RWPE2 (cell line): ENCODE data around the gene OGFR.

Experiments used
- ATAC-seq: fragments of 200-7000 bp; cut with Tn5 transposase; 3 replicates; pipeline ENCODE4 v1.9.1; 2021; ENCODE audit warnings: low read depth
- DNase-seq: peaks from one replicate; pipeline ENCODE4 v3.0.0-alpha.2; 2020; ENCODE audit warnings: low spot score
- H3K27ac ChIP-seq: fragments of 450-650 bp; 2 replicates; pipeline ENCODE4 v1.5.1; 2017; ENCODE audit warnings: mild to moderate bottlenecking; ENCODE audit not compliant: poor library complexity, severe bottlenecking
- H3K27me3 ChIP-seq: fragments of 250-450 bp; sonication (Bioruptor Pico); 2 replicates; pipeline ENCODE4 v1.5.1; 2021; ENCODE audit warnings: mild to moderate bottlenecking, moderate library complexity; ENCODE audit not compliant: insufficient read depth, poor library complexity, severe bottlenecking
- H3K36me3 ChIP-seq: fragments of 250-450 bp; sonication (Bioruptor Pico); 2 replicates; pipeline ENCODE4 v1.5.1; 2020; ENCODE audit warnings: low read depth, mild to moderate bottlenecking, moderate library complexity
- H3K4me1 ChIP-seq: fragments of 250-450 bp; sonication (Bioruptor Pico); 2 replicates; pipeline ENCODE4 v1.5.1; 2021; ENCODE audit warnings: mild to moderate bottlenecking, moderate library complexity; ENCODE audit not compliant: insufficient read depth, poor library complexity, severe bottlenecking
- H3K4me3 ChIP-seq: fragments of 250-450 bp; sonication (Bioruptor Pico); 2 replicates; pipeline ENCODE4 v1.5.1; 2021; ENCODE audit warnings: mild to moderate bottlenecking, moderate library complexity; ENCODE audit not compliant: severe bottlenecking
- H3K9me3 ChIP-seq: fragments of 250-450 bp; sonication (Bioruptor Pico); 2 replicates; pipeline ENCODE4 v1.5.1; 2021; ENCODE audit warnings: mild to moderate bottlenecking, moderate library complexity; ENCODE audit not compliant: severe bottlenecking
- TF ChIP-seq, protein P1 (sequence below): fragments of 450-650 bp; IDR thresholded peaks from one replicate; pipeline ENCODE4 v1.5.1; 2017; ENCODE audit warnings: mild to moderate bottlenecking, moderate library complexity; ENCODE audit not compliant: poor library complexity, severe bottlenecking

The OGFR gene

DNA sequence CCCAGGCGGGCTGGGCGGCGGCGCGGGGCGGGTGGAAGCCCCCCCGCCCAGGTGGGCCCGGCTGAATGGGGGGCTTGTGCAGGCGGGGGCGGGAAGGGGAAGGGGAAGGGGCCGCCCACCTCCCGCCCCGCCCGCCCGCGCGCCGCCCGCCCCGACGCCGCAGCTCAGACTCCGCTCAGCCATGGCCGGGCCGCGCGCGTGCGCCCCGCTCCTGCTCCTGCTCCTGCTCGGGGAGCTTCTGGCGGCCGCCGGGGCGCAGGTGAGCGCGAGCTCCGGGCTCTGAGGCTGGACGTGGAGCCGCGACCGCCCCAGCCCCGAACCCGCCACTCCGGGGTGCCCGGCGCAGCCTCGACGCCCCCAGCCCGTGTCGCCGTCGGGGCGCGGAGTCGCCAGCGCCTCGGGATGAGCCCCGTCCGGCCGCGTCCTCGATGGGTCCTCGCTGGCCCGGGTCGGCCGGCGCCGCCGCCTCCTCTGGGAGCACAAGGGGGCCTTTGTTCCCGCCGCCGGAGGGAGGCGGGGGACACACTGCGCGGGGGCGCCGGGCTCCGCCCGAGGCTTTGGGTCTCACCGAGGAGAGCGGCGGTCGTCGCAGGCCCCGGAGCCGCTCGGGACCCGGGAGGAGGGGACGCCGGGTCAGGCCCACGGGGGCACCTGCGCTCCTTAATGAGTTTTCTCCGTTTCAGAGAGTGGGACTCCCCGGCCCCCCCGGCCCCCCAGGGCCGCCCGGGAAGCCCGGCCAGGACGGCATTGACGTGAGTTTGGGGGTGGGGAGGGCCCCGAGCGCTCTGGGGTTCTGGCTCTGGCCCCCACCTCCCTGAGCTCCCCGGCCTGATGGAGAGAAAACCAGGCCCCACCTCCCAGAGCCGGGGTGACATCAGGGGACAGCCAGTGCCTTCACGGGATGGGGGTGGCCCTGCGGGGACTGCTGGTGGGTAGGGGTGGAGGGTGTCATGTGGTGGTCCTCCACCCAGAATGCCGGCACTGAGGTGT, 12.5 kb downstream of the OGFR start, which contains the start of gene COL9A3:
Gene COL9A3, plus strand, starts transcription at position 167 of the 990 bp plus-strand sequence. Its CDS starts 15 bp downstream, at position 182.
- ATAC-seq (no peak), DNase-seq (peak; percentile 88)
- Histone ChIP-seq H3K27me3 (peaks cover 20% of the 10 kb centered on the region), H3K27ac (no peak within 1 kb of the TSS), H3K36me3 (peaks cover 7% of the 10 kb centered on the region), H3K4me3 (no peak within 1 kb of the TSS), H3K4me1 (peaks cover 17% of the 10 kb centered on the region), H3K9me3 (no peaks in the 10 kb centered on the region)
- TF ChIP-seq, protein P1, sequence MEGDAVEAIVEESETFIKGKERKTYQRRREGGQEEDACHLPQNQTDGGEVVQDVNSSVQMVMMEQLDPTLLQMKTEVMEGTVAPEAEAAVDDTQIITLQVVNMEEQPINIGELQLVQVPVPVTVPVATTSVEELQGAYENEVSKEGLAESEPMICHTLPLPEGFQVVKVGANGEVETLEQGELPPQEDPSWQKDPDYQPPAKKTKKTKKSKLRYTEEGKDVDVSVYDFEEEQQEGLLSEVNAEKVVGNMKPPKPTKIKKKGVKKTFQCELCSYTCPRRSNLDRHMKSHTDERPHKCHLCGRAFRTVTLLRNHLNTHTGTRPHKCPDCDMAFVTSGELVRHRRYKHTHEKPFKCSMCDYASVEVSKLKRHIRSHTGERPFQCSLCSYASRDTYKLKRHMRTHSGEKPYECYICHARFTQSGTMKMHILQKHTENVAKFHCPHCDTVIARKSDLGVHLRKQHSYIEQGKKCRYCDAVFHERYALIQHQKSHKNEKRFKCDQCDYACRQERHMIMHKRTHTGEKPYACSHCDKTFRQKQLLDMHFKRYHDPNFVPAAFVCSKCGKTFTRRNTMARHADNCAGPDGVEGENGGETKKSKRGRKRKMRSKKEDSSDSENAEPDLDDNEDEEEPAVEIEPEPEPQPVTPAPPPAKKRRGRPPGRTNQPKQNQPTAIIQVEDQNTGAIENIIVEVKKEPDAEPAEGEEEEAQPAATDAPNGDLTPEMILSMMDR: no peak

GRCh38 chr20:62817975-62818591, 13.4 kb downstream of the OGFR start:
- Histone ChIP-seq H3K27ac (peak overlapping the region; percentile 2), H3K27me3 (peaks cover 20% of the 10 kb centered on the region), H3K4me3 (no peak overlapping the region), H3K36me3 (no peaks in the 10 kb centered on the region), H3K9me3 (no peaks in the 10 kb centered on the region), H3K4me1 (peaks cover 17% of the 10 kb centered on the region)
- TF ChIP-seq, protein P1: no peak
- ATAC-seq: no peak
- peak; percentile 80 for DNase-seq

DNA sequence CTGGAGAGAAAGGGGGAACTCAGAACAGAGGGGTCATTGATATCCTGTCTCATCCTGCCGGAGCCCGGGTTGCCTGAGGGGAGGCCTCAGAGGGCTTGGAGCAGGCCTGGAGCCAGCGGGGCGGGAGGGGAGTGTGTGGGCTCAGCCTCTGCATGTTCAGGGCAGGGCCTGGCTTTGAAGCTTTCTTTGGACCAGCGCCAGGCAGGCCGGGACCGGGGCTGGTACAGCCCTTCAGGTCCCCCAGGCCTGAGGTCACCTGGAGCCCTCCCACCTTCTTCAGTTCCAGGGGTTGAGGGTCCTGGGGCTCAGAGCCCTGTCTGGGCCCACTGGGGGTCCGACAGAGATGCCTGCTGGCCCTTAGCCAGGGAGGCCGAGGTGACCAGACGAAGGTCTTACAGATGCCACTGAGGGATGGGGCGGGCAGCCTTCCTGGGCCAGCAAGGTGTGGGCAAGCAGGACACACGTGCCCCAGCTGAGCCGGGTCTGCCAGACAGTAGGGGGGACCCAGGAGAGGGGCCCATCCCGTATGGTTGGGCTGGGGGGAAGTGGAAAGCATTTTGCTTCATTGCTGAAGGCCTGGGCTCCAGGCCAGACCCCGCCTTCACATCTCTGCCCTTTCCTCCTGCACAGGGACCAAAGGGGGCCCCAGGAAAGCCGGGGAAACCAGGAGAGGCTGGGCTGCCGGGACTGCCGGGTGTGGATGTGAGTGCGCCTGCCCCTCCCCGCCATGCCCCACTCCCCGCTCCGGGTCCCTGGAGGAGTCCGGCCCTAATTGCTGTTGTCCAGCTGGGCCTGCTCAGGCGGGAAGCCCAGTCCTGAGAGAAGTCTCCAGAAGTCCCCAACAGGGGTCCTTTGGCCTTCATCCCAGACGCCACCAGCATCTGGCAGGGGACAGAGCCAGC, 14.2 kb downstream of the OGFR start:
- Histone ChIP-seq H3K27me3 (peaks cover 20% of the 10 kb centered on the region), H3K4me3 (no peak overlapping the region), H3K9me3 (no peaks in the 10 kb centered on the region), H3K4me1 (peaks cover 17% of the 10 kb centered on the region), H3K27ac (peak overlapping the region; percentile 2), H3K36me3 (no peaks in the 10 kb centered on the region)
- DNase-seq (peak; percentile 89), ATAC-seq (peak; percentile 61)
- TF ChIP-seq, protein P1: no peak

GRCh38 chr20:62819494-62820174, 15.0 kb downstream of the OGFR start:
- H3K27me3 ChIP-seq: peaks cover 20% of the 10 kb centered on the region
- TF ChIP-seq, protein P1: no peak
- H3K9me3 ChIP-seq: no peaks in the 10 kb centered on the region
- ATAC-seq: peak; percentile 7; the same call in 1 of the 3 replicates
- H3K27ac ChIP-seq: no peak overlapping the region
- peaks cover 17% of the 10 kb centered on the region for H3K4me1 ChIP-seq
- peak; percentile 87 for DNase-seq
- no peaks in the 10 kb centered on the region for H3K36me3 ChIP-seq
- H3K4me3 ChIP-seq: no peak overlapping the region
